ENCODE data around the gene CD63.

Gene CD63

GRCh38 chr12:55745361-55746173, 16.8 kb upstream of the CD63 start:
- no peak for TF ChIP-seq CTCF (IDR thresholded peaks at IDR 0.05; ENCODE audit: low read depth, low read length)
- no peak for DNase-seq (ENCODE audit: extremely low read depth, low read depth)

GRCh38 chr12:55744340-55745030, 15.7 kb upstream of the CD63 start:
- DNase-seq (ENCODE audit: extremely low read depth, low read depth) = no peak

GRCh38 chr12:55743406-55744339, 14.9 kb upstream of the CD63 start:
- peak; percentile 13 for TF ChIP-seq CTCF (IDR thresholded peaks at IDR 0.05; ENCODE audit: low read depth, low read length)
- no peak for DNase-seq (ENCODE audit: extremely low read depth, low read depth)

More at GRCh38 chr12:55744340-55745030, 15.7 kb upstream of the CD63 start:
- no peak for TF ChIP-seq CTCF (IDR thresholded peaks at IDR 0.05; ENCODE audit: low read depth, low read length)

GRCh38 chr12:55742719-55743405, 14.1 kb upstream of the CD63 start, which contains the start of gene GDF11:
Gene GDF11 (plus strand): TSS chr12:55743122. CDS start chr12:55743317, 195 bp downstream.
- no peak for TF ChIP-seq CTCF (IDR thresholded peaks at IDR 0.05; ENCODE audit: low read depth, low read length)
- DNase-seq (ENCODE audit: extremely low read depth, low read depth) = no peak

- no peak for TF ChIP-seq CTCF (IDR thresholded peaks at IDR 0.05; ENCODE audit: low read depth, low read length)
- no peak for DNase-seq (ENCODE audit: extremely low read depth, low read depth)
Measured at GRCh38 chr12:55741931-55742680, 13.3 kb upstream of the CD63 start.

GRCh38 chr12:55739025-55739378, 10.2 kb upstream of the CD63 start:
- no peak for DNase-seq (ENCODE audit: extremely low read depth, low read depth)
- no peak for TF ChIP-seq CTCF (IDR thresholded peaks at IDR 0.05; ENCODE audit: low read depth, low read length)
